Effector memory CD8-positive, alpha-beta T cell (primary cell): ENCODE data around the gene B3GLCT.
A peak's percentile ranks its signal among the peaks of the same experiment; 100 is the strongest.

Source experiments
- ATAC-seq: fragments of 150-1000 bp; cut with Tn5 transposase; replicated peaks from 2 replicates; pipeline ENCODE4 v1.10.0; 2021; ENCODE audit warnings: mild to moderate bottlenecking, moderate library complexity
- DNase-seq, 3 experiments: peaks; one replicate each; pipeline ENCODE4 v3.0.0; 2021
- H3K27ac Mint-ChIP-seq, 2 donors: one replicate each; pipeline ENCODE4 v1.8.0; 2022; ENCODE audit warnings: mild to moderate bottlenecking in 2 of 2, mixed read lengths in 2 of 2, moderate library complexity in 2 of 2
- H3K27me3 Mint-ChIP-seq, 2 donors: one replicate each; pipeline ENCODE4 v1.8.0; 2022; ENCODE audit warnings: mixed read lengths in 2 of 2
- H3K36me3 Mint-ChIP-seq: one replicate; pipeline ENCODE4 v1.8.0; 2022; ENCODE audit warnings: mild to moderate bottlenecking, moderate library complexity, mixed read lengths; ENCODE audit not compliant: insufficient read depth
- H3K4me1 Mint-ChIP-seq, 2 donors: one replicate each; pipeline ENCODE4 v1.8.0; 2022; ENCODE audit warnings: low read depth in 2 of 2, mixed read lengths in 2 of 2
- H3K4me3 Mint-ChIP-seq, 2 donors: one replicate each; pipeline ENCODE4 v1.8.0; 2022; ENCODE audit warnings: mild to moderate bottlenecking in 2 of 2, mixed read lengths in 2 of 2, moderate library complexity in 2 of 2
- H3K9me3 Mint-ChIP-seq, 2 donors: one replicate each; pipeline ENCODE4 v1.8.0; 2022; ENCODE audit warnings: mixed read lengths in 2 of 2

Gene B3GLCT

GRCh38 chr13:31219909-31220598, 20.3 kb downstream of the B3GLCT start:
- Mint-ChIP-seq H3K4me1 (no peaks in the 10 kb centered on the region), H3K27me3 (no peaks in the 10 kb centered on the region), H3K27ac (no peak overlapping the region), H3K36me3 (peaks cover 5% of the 10 kb centered on the region), H3K4me3 (no peak overlapping the region), H3K9me3 (no peaks in the 10 kb centered on the region)
- ATAC-seq: no peak
- no peak for DNase-seq

GRCh38 chr13:31221057-31221456, 21.3 kb downstream of the B3GLCT start:
- Mint-ChIP-seq H3K36me3 (peaks cover 5% of the 10 kb centered on the region), H3K4me3 (no peak overlapping the region)

GRCh38 chr13:31223215-31223614, 23.4 kb downstream of the B3GLCT start:
- Mint-ChIP-seq H3K27me3 (no peaks in the 10 kb centered on the region), H3K4me1 (peaks cover 0 to 5% of the 10 kb centered on the region in 2 donors), H3K36me3 (peaks cover 5% of the 10 kb centered on the region), H3K9me3 (no peaks in the 10 kb centered on the region), H3K4me3 (no peak overlapping the region), H3K27ac (no peak overlapping the region)
- ATAC-seq: no peak
- no peak for DNase-seq

More at GRCh38 chr13:31221057-31221456, 21.3 kb downstream of the B3GLCT start:
- Mint-ChIP-seq H3K9me3 (no peaks in the 10 kb centered on the region), H3K27me3 (no peaks in the 10 kb centered on the region), H3K27ac (no peak overlapping the region), H3K4me1 (no peaks in the 10 kb centered on the region)
- no peak for ATAC-seq
- no peak for DNase-seq

- DNase-seq (no peak), ATAC-seq (no peak)
- Mint-ChIP-seq H3K27ac (no peak overlapping the region), H3K4me1 (peaks cover 0 to 7% of the 10 kb centered on the region in 2 donors), H3K27me3 (no peaks in the 10 kb centered on the region), H3K9me3 (no peaks in the 10 kb centered on the region), H3K36me3 (peaks cover 5% of the 10 kb centered on the region), H3K4me3 (no peak overlapping the region)
Observed at GRCh38 chr13:31223640-31224039, 23.9 kb downstream of the B3GLCT start.

GRCh38 chr13:31224174-31224669, 24.4 kb downstream of the B3GLCT start:
- Mint-ChIP-seq H3K36me3 (peaks cover 5% of the 10 kb centered on the region), H3K27ac (no peak overlapping the region), H3K4me1 (peaks cover 0 to 7% of the 10 kb centered on the region in 2 donors), H3K4me3 (no peak overlapping the region), H3K27me3 (no peaks in the 10 kb centered on the region), H3K9me3 (no peaks in the 10 kb centered on the region)
- ATAC-seq (no peak), DNase-seq (no peak)

GRCh38 chr13:31224963-31225559, 25.3 kb downstream of the B3GLCT start:
- H3K4me1 Mint-ChIP-seq: peaks cover 0 to 7% of the 10 kb centered on the region in 2 donors
- ATAC-seq (no peak), DNase-seq (no peak)
- no peak overlapping the region for H3K4me3 Mint-ChIP-seq
- H3K27ac Mint-ChIP-seq: peak overlapping the region in 1 of 2 donors; percentile 45
- no peaks in the 10 kb centered on the region for H3K27me3 Mint-ChIP-seq
- peaks cover 5% of the 10 kb centered on the region for H3K36me3 Mint-ChIP-seq
- no peaks in the 10 kb centered on the region for H3K9me3 Mint-ChIP-seq

- Mint-ChIP-seq H3K27me3 (no peaks in the 10 kb centered on the region), H3K4me3 (no peak overlapping the region), H3K9me3 (no peaks in the 10 kb centered on the region), H3K4me1 (peaks cover 0 to 7% of the 10 kb centered on the region in 2 donors), H3K36me3 (peaks cover 5% of the 10 kb centered on the region), H3K27ac (peak overlapping the region in 1 of 2 donors; percentile 45)
- ATAC-seq (no peak), DNase-seq (no peak)
Observed at GRCh38 chr13:31225998-31226675, 26.4 kb downstream of the B3GLCT start.

- no peak overlapping the region for H3K4me3 Mint-ChIP-seq
- peaks cover 0 to 7% of the 10 kb centered on the region in 2 donors for H3K4me1 Mint-ChIP-seq
- no peaks in the 10 kb centered on the region for H3K27me3 Mint-ChIP-seq
- H3K27ac Mint-ChIP-seq: no peak overlapping the region
- peaks cover 3% of the 10 kb centered on the region for H3K36me3 Mint-ChIP-seq
- DNase-seq (no peak), ATAC-seq (no peak)
- no peaks in the 10 kb centered on the region for H3K9me3 Mint-ChIP-seq
Observed at GRCh38 chr13:31227063-31227462, 27.3 kb downstream of the B3GLCT start.

GRCh38 chr13:31227870-31228269, 28.1 kb downstream of the B3GLCT start:
- H3K36me3 Mint-ChIP-seq: no peaks in the 10 kb centered on the region
- H3K4me1 Mint-ChIP-seq: peaks cover 0 to 7% of the 10 kb centered on the region in 2 donors
- no peaks in the 10 kb centered on the region for H3K27me3 Mint-ChIP-seq
- no peak overlapping the region for H3K27ac Mint-ChIP-seq
- H3K4me3 Mint-ChIP-seq: no peak overlapping the region
- DNase-seq (no peak), ATAC-seq (no peak)
- no peaks in the 10 kb centered on the region for H3K9me3 Mint-ChIP-seq

- ATAC-seq (no peak), DNase-seq (no peak)
- Mint-ChIP-seq H3K27me3 (no peaks in the 10 kb centered on the region), H3K4me3 (no peak overlapping the region), H3K36me3 (peaks cover 4% of the 10 kb centered on the region), H3K4me1 (no peaks in the 10 kb centered on the region), H3K27ac (no peak overlapping the region), H3K9me3 (no peaks in the 10 kb centered on the region)
Observed at GRCh38 chr13:31234729-31235128, 35.0 kb downstream of the B3GLCT start.

- Mint-ChIP-seq H3K4me3 (no peak overlapping the region), H3K4me1 (no peaks in the 10 kb centered on the region), H3K9me3 (no peaks in the 10 kb centered on the region), H3K36me3 (peaks cover 4% of the 10 kb centered on the region), H3K27ac (no peak overlapping the region), H3K27me3 (no peaks in the 10 kb centered on the region)
- peak; percentile 39 for ATAC-seq
- DNase-seq: no peak
Observed at GRCh38 chr13:31236211-31236786, 36.5 kb downstream of the B3GLCT start.

- no peak overlapping the region for H3K4me3 Mint-ChIP-seq
- no peaks in the 10 kb centered on the region for H3K9me3 Mint-ChIP-seq
- H3K27ac Mint-ChIP-seq: no peak overlapping the region
- DNase-seq: no peak
- no peaks in the 10 kb centered on the region for H3K27me3 Mint-ChIP-seq
- H3K4me1 Mint-ChIP-seq: no peaks in the 10 kb centered on the region
- no peaks in the 10 kb centered on the region for H3K36me3 Mint-ChIP-seq
- no peak for ATAC-seq
Observed at GRCh38 chr13:31240921-31241320, 41.1 kb downstream of the B3GLCT start.

GRCh38 chr13:31242367-31242766, 42.6 kb downstream of the B3GLCT start:
- Mint-ChIP-seq H3K36me3 (no peaks in the 10 kb centered on the region), H3K27ac (no peak overlapping the region), H3K27me3 (no peaks in the 10 kb centered on the region), H3K4me1 (no peaks in the 10 kb centered on the region), H3K4me3 (no peak overlapping the region), H3K9me3 (no peaks in the 10 kb centered on the region)
- ATAC-seq (no peak), DNase-seq (no peak)
